Loucy (cell line): Measurements from ENCODE around the gene LNPEP.

ENCODE experiments used
- H2AFZ ChIP-seq: fragments of 200-600 bp; sonication (generic); 2 replicates; pipeline ENCODE4 v1.6.0; 2016; ENCODE audit warnings: antibody characterized with exemption, mild to moderate bottlenecking, low read length, moderate library complexity
- H3F3A ChIP-seq: fragments of 200-600 bp; 2 replicates; pipeline ENCODE4 v1.6.0; 2016; ENCODE audit warnings: antibody characterized with exemption, low read depth, mild to moderate bottlenecking
- H3K27me3 ChIP-seq: fragments of 200-600 bp; sonication (generic); 2 replicates; pipeline ENCODE4 v1.6.1; 2014; ENCODE audit warnings: low read length, mild to moderate bottlenecking; ENCODE audit not compliant: insufficient read depth, poor library complexity, severe bottlenecking
- H3K36me3 ChIP-seq: fragments of 200-600 bp; sonication (generic); 2 replicates; pipeline ENCODE4 v1.6.1; 2016; ENCODE audit warnings: low read length; ENCODE audit not compliant: insufficient read depth
- H3K4me1 ChIP-seq: fragments of 200-600 bp; sonication (generic); 2 replicates; pipeline ENCODE4 v1.5.1; 2014; ENCODE audit warnings: low read length, mild to moderate bottlenecking; ENCODE audit not compliant: insufficient read depth, poor library complexity, severe bottlenecking
- H3K4me2 ChIP-seq: fragments of 200-600 bp; sonication (generic); 2 replicates; pipeline ENCODE4 v1.6.0; 2014; ENCODE audit warnings: antibody characterized with exemption, low read length, low read depth, mild to moderate bottlenecking; ENCODE audit not compliant: poor library complexity, severe bottlenecking
- H3K4me3 ChIP-seq: fragments of 200-600 bp; sonication (generic); 2 replicates; pipeline ENCODE4 v1.5.1; 2014; ENCODE audit warnings: low read length, mild to moderate bottlenecking, mixed read lengths; ENCODE audit not compliant: poor library complexity, severe bottlenecking
- H3K79me2 ChIP-seq: fragments of 200-600 bp; sonication (generic); 2 replicates; pipeline ENCODE4 v1.6.1; 2014; ENCODE audit warnings: low read length; ENCODE audit not compliant: insufficient read depth
- H3K9ac ChIP-seq: fragments of 200-600 bp; sonication (generic); 2 replicates; pipeline ENCODE4 v1.6.0; 2014; ENCODE audit warnings: mild to moderate bottlenecking, low read depth, low read length, moderate library complexity; ENCODE audit not compliant: poor library complexity, severe bottlenecking
- H3K9me2 ChIP-seq: fragments of 200-600 bp; sonication (generic); replicated peaks from 2 replicates; pipeline ENCODE4 v1.6.1; 2016; ENCODE audit warnings: low read depth, low read length, mixed read lengths
- H3K9me3 ChIP-seq: fragments of 200-600 bp; sonication (generic); 2 replicates; pipeline ENCODE4 v1.6.1; 2014; ENCODE audit warnings: mild to moderate bottlenecking, antibody characterized with exemption, low read length, low read depth; ENCODE audit not compliant: insufficient read depth
- H4K20me1 ChIP-seq: fragments of 200-600 bp; sonication (generic); 2 replicates; pipeline ENCODE4 v1.6.0; 2014; ENCODE audit warnings: antibody characterized with exemption, low read length, mild to moderate bottlenecking; ENCODE audit not compliant: insufficient read depth, poor library complexity, severe bottlenecking
- EZH2phosphoT487 ChIP-seq: fragments of 200-600 bp; IDR thresholded peaks from 2 replicates; pipeline ENCODE4 v1.6.1; 2018; ENCODE audit warnings: antibody characterized with exemption, mild to moderate bottlenecking, moderate library complexity, borderline replicate concordance
- TF ChIP-seq, protein P1 (sequence below): fragments of 200-600 bp; sonication (generic); conservative IDR thresholded peaks from 2 replicates; pipeline ENCODE4 v1.5.1; 2014; ENCODE audit warnings: mild to moderate bottlenecking, antibody characterized with exemption, low read length

The LNPEP gene

DNA sequence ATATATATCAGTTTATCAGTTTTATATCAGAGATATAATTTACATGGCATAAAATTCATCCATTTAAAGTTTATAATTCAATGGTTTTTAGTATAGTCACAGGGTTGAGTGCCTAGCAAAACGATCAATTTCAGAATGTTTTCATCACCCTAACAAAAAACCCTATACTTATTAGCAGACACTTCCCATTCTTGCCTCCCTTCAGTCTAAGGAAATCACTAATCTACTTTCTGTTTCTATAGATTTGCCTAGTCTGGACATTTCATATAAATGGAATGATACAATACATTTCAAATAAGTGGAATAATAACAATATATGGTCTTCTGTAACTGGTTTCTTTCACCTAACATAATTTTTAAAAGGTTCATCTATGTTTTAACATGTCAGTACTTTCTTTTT lies 9.6 kb upstream of the LNPEP start:
- Histone ChIP-seq H3K9me3 (no peaks in the 10 kb centered on the region), H3K4me1 (peaks cover 47% of the 10 kb centered on the region), H3K9me2 (no peaks in the 10 kb centered on the region), H3K36me3 (no peaks in the 10 kb centered on the region), H3K9ac (no peak overlapping the region), H3K79me2 (peaks cover 15% of the 10 kb centered on the region), H3F3A (0 out of 2 replicates have a peak, but pooled peaks cover 3% of the 10 kb centered on the region), H2AFZ (no peak overlapping the region), H4K20me1 (no peaks in the 10 kb centered on the region), H3K27me3 (no peaks in the 10 kb centered on the region), H3K4me2 (no peak overlapping the region), H3K4me3 (no peak overlapping the region)
- TF ChIP-seq, protein P1, sequence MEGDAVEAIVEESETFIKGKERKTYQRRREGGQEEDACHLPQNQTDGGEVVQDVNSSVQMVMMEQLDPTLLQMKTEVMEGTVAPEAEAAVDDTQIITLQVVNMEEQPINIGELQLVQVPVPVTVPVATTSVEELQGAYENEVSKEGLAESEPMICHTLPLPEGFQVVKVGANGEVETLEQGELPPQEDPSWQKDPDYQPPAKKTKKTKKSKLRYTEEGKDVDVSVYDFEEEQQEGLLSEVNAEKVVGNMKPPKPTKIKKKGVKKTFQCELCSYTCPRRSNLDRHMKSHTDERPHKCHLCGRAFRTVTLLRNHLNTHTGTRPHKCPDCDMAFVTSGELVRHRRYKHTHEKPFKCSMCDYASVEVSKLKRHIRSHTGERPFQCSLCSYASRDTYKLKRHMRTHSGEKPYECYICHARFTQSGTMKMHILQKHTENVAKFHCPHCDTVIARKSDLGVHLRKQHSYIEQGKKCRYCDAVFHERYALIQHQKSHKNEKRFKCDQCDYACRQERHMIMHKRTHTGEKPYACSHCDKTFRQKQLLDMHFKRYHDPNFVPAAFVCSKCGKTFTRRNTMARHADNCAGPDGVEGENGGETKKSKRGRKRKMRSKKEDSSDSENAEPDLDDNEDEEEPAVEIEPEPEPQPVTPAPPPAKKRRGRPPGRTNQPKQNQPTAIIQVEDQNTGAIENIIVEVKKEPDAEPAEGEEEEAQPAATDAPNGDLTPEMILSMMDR, result no peak
- TF ChIP-seq EZH2phosphoT487, result no peak

DNA sequence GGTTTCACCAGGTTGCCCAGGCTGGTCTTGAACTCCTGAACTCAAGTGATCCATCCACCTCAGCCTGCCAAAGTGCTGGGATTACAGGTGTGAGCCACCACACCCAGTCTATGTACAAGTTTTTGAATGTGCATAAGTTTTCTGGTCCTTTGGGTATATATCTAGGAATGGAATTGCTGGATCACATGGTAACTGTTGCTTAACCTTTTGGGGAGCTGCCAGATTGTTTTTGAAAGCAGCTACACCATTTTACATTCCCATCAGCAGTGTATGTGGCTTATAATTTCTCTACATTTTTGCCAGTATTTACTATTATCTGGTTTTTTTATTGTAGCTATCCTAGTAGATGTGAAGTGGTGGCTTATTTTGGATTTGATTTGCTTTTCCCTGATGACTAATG lies 8.9 kb upstream of the LNPEP start:
- Histone ChIP-seq H3K4me2 (no peak overlapping the region), H3K9me3 (no peaks in the 10 kb centered on the region), H3K27me3 (no peaks in the 10 kb centered on the region), H3K4me1 (peaks cover 49% of the 10 kb centered on the region), H3K4me3 (no peak overlapping the region), H2AFZ (no peak overlapping the region), H3K9ac (no peak overlapping the region), H4K20me1 (no peaks in the 10 kb centered on the region), H3F3A (0 out of 2 replicates have a peak, but pooled peaks cover 3% of the 10 kb centered on the region), H3K36me3 (no peaks in the 10 kb centered on the region), H3K79me2 (peaks cover 22% of the 10 kb centered on the region), H3K9me2 (no peaks in the 10 kb centered on the region)
- TF ChIP-seq, protein P1, result no peak
- no peak for TF ChIP-seq EZH2phosphoT487

DNA sequence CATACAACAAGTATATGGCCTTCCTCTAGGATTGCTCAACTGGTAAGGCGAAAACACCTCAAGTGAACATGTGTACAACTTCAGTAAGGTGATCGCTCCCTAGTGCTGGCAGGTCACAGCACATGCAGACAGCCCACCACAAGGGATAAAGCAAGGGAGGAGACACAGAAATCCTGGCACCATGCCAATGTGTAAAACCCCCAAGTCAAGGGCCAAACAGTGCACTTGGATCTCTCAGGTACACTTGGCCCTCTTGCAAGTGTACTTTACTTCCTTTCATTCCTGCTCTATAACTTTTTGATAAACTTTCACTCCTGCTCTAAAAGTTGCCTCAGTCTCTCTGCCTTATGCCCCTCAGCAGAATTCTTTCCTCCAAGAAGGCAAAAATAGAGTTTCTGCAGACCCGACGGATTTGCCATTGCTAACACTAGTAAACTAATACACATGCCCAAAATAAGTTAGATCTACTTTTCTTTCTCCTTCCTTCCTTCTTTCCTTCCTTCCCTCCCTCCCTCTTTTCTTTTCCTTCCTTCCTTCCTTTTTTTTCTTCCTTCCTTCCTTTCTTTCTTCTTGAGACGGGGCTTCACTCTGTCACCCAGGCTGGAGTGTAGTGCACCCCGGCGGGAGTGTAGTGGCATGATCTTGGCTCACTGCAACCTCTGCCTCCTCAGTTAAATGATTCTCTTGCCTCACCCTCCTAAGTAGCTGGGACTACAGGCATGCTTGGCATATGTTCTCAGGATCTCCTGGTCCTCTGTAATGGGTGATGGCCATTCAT lies 6.8 kb upstream of the LNPEP start:
- Histone ChIP-seq H3K79me2 (peaks cover 43% of the 10 kb centered on the region), H3K9me2 (no peaks in the 10 kb centered on the region), H3F3A (0 out of 2 replicates have a peak, but pooled peaks cover 3% of the 10 kb centered on the region), H3K9me3 (no peaks in the 10 kb centered on the region), H3K9ac (no peak overlapping the region), H2AFZ (no peak overlapping the region), H4K20me1 (no peaks in the 10 kb centered on the region), H3K36me3 (no peaks in the 10 kb centered on the region), H3K27me3 (no peaks in the 10 kb centered on the region), H3K4me2 (peak overlapping the region; percentile 34), H3K4me3 (peak overlapping the region; percentile 3), H3K4me1 (peaks cover 64% of the 10 kb centered on the region)
- no peak for TF ChIP-seq EZH2phosphoT487
- TF ChIP-seq, protein P1, result no peak
